K562 (cell line): Measurements from ENCODE around the gene TMEM273. TPM values are rescaled to one million over a fixed set of nuclear protein-coding genes. Genes with fewer than 3 reads are reported as not detected.

Experiments used
- ARID2 ChIP-seq: fragments of 450-650 bp; IDR thresholded peaks from 2 replicates; pipeline ENCODE4 v1.6.1; 2017; ENCODE audit warnings: antibody characterized with exemption, mild to moderate bottlenecking
- CTBP1 ChIP-seq: fragments of 450-650 bp; IDR thresholded peaks from 2 replicates; pipeline ENCODE4 v1.6.1; 2016; ENCODE audit warnings: borderline replicate concordance
- DPF2 ChIP-seq: fragments of 450-650 bp; IDR thresholded peaks from 2 replicates; pipeline ENCODE4 v1.6.1; 2016
- ETV1 ChIP-seq: fragments of 450-650 bp; conservative IDR thresholded peaks from 2 replicates; pipeline ENCODE4 v1.6.1; 2016; ENCODE audit warnings: missing genetic modification characterization, control low read depth, low read depth, missing compliant biosample characterization
- IFI16 ChIP-seq: fragments of 250-450 bp; sonication (Bioruptor Pico); IDR thresholded peaks from 2 replicates; pipeline ENCODE4 v2.1.2; 2022; ENCODE audit warnings: mild to moderate bottlenecking, inconsistent platforms
- KAT8 ChIP-seq: fragments of 450-650 bp; IDR thresholded peaks from 2 replicates; pipeline ENCODE4 v1.6.1; 2016; ENCODE audit warnings: low read depth, mild to moderate bottlenecking
- MYC ChIP-seq, 2 experiments: fragments of 250-450 bp in 1 of 2; sonication (Bioruptor Pico) in 1 of 2; IDR thresholded peaks; 2 replicates each; pipeline versions ENCODE4 v1.5.1 to v1.6.1; 2012 to 2021; ENCODE audit warnings: low read depth in 2 of 2, borderline replicate concordance in 1 of 2, improper control_type of control experiment in 1 of 2, low read length in 1 of 2, mild to moderate bottlenecking in 1 of 2, moderate library complexity in 1 of 2
- NR1H2 ChIP-seq: sonication (generic); formaldehyde crosslinking; IDR thresholded peaks from 2 replicates; pipeline ENCODE4 v1.4.0; 2020; ENCODE audit warnings: mild to moderate bottlenecking, missing genetic modification reagents
- NR2C1 ChIP-seq, 2 experiments: fragments of 450-650 bp; IDR thresholded peaks; 2 replicates each; pipeline ENCODE4 v1.6.1; 2017; ENCODE audit warnings: mild to moderate bottlenecking in 2 of 2, antibody characterized with exemption in 1 of 2, inconsistent platforms in 1 of 2, missing compliant biosample characterization in 1 of 2, missing genetic modification characterization in 1 of 2
- PML ChIP-seq: IDR thresholded peaks from 2 replicates; pipeline ENCODE4 v1.6.1; 2012; ENCODE audit warnings: low read length, inconsistent platforms
- PURB ChIP-seq: sonication (generic); formaldehyde crosslinking; IDR thresholded peaks from 2 replicates; pipeline ENCODE4 v1.9.0; 2021; ENCODE audit warnings: low read depth, mild to moderate bottlenecking, missing genetic modification reagents
- RFX1 ChIP-seq: fragments of 450-650 bp; IDR thresholded peaks from 2 replicates; pipeline ENCODE4 v1.6.1; 2016; ENCODE audit warnings: mild to moderate bottlenecking, moderate library complexity
- RFX5 ChIP-seq: IDR thresholded peaks from 2 replicates; pipeline ENCODE4 v1.6.1; 2011; ENCODE audit warnings: low read depth, mild to moderate bottlenecking, improper control_type of control experiment, low read length
- SNIP1 ChIP-seq: fragments of 450-650 bp; IDR thresholded peaks from 2 replicates; pipeline ENCODE4 v1.7.1; 2017; ENCODE audit warnings: low read depth, mild to moderate bottlenecking
- TEAD1 ChIP-seq, 2 experiments: fragments of 450-650 bp in 1 of 2; sonication (generic) in 1 of 2; formaldehyde crosslinking; IDR thresholded peaks; 2 replicates each; pipeline versions ENCODE4 v1.4.0 to v1.8.0; 2020 to 2022; ENCODE audit warnings: mild to moderate bottlenecking in 2 of 2, missing genetic modification reagents in 1 of 2
- TEAD2 ChIP-seq: fragments of 450-650 bp; IDR thresholded peaks from 2 replicates; pipeline ENCODE4 v1.6.1; 2016; ENCODE audit warnings: missing genetic modification characterization, control low read depth, missing compliant biosample characterization
- TFAM ChIP-seq: fragments of 250-450 bp; sonication (Bioruptor Pico); conservative IDR thresholded peaks from 2 replicates; pipeline ENCODE4 v1.5.0; 2021; ENCODE audit warnings: mild to moderate bottlenecking, moderate library complexity
- TRIM24 ChIP-seq, 2 experiments: fragments of 450-650 bp; IDR thresholded peaks; 2 replicates each; pipeline ENCODE4 v1.6.1; 2016
- ZFP30 ChIP-seq: fragments of 250-450 bp; sonication (Bioruptor Pico); IDR thresholded peaks from 2 replicates; pipeline ENCODE4 v1.8.0; 2022; ENCODE audit warnings: moderate library complexity, mild to moderate bottlenecking, inconsistent platforms, borderline replicate concordance
- ZNF507 ChIP-seq: conservative IDR thresholded peaks from 2 replicates; pipeline ENCODE4 v1.6.1; 2017; ENCODE audit warnings: missing genetic modification characterization, missing compliant biosample characterization
- ZNF717 ChIP-seq: fragments of 250-450 bp; sonication (Bioruptor Pico); IDR thresholded peaks from 2 replicates; pipeline ENCODE4 v1.5.0; 2021
- ZNF830 ChIP-seq: fragments of 250-450 bp; sonication (Bioruptor Pico); IDR thresholded peaks from 2 replicates; pipeline ENCODE4 v1.5.0; 2021; ENCODE audit warnings: mild to moderate bottlenecking
- polyA plus RNA-seq, 8 experiments: library from polyadenylated mRNA; depleted of rRNA in 4 of 8; stranded (reverse) in 5 of 8; unstranded in 3 of 8; fragments of >200 nt; fragmentation: Nextera tagmentation in 2 of 8; fragmentation: Illumina TruSeq in 1 of 8; extraction: Ambion mirVana in 2 of 8; extraction: Trizol in 1 of 8; gene quantifications; 2 replicates each; pipeline versions ENCODE4 v1.2.1 to v1.2.3, GENCODE V29; 2011 to 2014; ENCODE audit warnings: inconsistent platforms in 1 of 8, missing spikeins in 1 of 8
- total RNA-seq, 7 experiments: library from RNA; depleted of rRNA in 6 of 7; stranded (reverse); fragments of >200 nt in 6 of 7; fragmentation: Illumina TruSeq in 2 of 7; extraction: Trizol in 2 of 7; gene quantifications; 2 replicates each; pipeline versions ENCODE4 v1.2.1 to v1.2.3, GENCODE V29; 2011 to 2021; ENCODE audit warnings: low replicate concordance in 1 of 7
- TF ChIP-seq, protein P1 (sequence below): fragments of 250-450 bp; sonication (Bioruptor Pico); IDR thresholded peaks from 2 replicates; pipeline ENCODE4 v1.4.0; 2020
- TF ChIP-seq, protein P2 (sequence below): fragments of 450-650 bp; conservative IDR thresholded peaks from 2 replicates; pipeline ENCODE4 v1.6.1; 2016; ENCODE audit warnings: missing genetic modification characterization, low read depth, mild to moderate bottlenecking, missing compliant biosample characterization, moderate library complexity

TMEM273 gene
- total and polyA plus RNA-seq, 9 of the 15 experiments (the other 6 are each of a cell fraction or from before 2014, with no cell fraction given): 39.2 to 131 (median 95.6) TPM

DNA sequence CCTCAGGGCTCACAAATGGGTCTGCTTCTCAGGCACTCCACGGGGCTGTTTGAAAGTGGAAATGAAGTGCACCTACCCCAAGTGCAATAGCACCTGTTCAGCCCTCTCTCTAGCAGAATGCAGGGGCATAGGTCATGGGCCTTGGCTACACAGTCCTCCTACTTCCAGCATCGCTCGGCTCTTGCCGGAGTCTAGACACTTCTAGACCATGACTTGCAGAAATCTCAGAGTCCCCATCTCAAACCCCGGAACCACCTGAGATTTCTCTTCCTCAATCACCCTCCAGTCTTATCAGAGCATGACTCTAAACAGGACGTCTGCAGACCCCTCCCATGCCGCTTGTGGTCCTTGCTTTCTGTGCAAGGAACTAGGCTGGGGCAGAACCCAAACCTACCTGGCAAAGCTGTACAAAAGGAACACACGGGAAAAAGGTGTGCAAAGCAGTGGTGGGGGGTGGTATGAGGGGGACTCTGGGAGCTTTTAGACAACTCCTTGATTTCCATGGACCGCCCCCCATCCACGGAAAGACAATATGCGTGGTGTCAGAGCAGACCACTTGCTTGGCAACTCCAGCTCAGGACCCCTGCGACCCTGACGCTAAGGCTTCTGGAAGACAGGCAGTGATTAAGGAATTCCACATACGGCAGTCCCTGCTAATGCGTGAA is 13.8 kb downstream of the TMEM273 start (continued):
- TF ChIP-seq KAT8 (no peak), ETV1 (tag) (no peak), DPF2 (peak; percentile 62), ARID2 (no peak), MYC (IDR thresholded peaks at IDR 0.05; ENCODE audit: low read depth, low read length) (peak; percentile 41; the same call in 1 of the 2 replicates), MYC (CRISPR knock-in tag; IDR thresholded peaks at IDR 0.05; ENCODE audit: borderline replicate concordance, low read depth) (0 out of 2 replicates have a peak, but pooled peaks have one; percentile 43), RFX5 (no peak), SNIP1 (no peak), PML (no peak), NR1H2 (CRISPR knock-in tag) (no peak), TFAM (CRISPR knock-in tag) (no peak), TEAD2 (tag) (no peak), ZNF830 (CRISPR knock-in tag) (no peak), NR2C1 (IDR thresholded peaks at IDR 0.05) (no peak; the same call in 1 of the 2 replicates), NR2C1 (tag; IDR thresholded peaks at IDR 0.05) (peak; percentile 67), RFX1 (no peak), TEAD1 (CRISPR knock-in tag; IDR thresholded peaks at IDR 0.05) (no peak), CTBP1 (peak; percentile 89), ZNF507 (tag) (no peak), PURB (CRISPR knock-in tag) (no peak), TRIM24 (IDR thresholded peaks at IDR 0.05) (0 out of 4 replicates have a peak, but pooled peaks of 1 of the 2 experiments have one; percentile 28), IFI16 (CRISPR knock-in tag) (no peak), ZFP30 (CRISPR knock-in tag) (no peak), ZNF717 (CRISPR knock-in tag) (no peak)
- TF ChIP-seq, protein P1, sequence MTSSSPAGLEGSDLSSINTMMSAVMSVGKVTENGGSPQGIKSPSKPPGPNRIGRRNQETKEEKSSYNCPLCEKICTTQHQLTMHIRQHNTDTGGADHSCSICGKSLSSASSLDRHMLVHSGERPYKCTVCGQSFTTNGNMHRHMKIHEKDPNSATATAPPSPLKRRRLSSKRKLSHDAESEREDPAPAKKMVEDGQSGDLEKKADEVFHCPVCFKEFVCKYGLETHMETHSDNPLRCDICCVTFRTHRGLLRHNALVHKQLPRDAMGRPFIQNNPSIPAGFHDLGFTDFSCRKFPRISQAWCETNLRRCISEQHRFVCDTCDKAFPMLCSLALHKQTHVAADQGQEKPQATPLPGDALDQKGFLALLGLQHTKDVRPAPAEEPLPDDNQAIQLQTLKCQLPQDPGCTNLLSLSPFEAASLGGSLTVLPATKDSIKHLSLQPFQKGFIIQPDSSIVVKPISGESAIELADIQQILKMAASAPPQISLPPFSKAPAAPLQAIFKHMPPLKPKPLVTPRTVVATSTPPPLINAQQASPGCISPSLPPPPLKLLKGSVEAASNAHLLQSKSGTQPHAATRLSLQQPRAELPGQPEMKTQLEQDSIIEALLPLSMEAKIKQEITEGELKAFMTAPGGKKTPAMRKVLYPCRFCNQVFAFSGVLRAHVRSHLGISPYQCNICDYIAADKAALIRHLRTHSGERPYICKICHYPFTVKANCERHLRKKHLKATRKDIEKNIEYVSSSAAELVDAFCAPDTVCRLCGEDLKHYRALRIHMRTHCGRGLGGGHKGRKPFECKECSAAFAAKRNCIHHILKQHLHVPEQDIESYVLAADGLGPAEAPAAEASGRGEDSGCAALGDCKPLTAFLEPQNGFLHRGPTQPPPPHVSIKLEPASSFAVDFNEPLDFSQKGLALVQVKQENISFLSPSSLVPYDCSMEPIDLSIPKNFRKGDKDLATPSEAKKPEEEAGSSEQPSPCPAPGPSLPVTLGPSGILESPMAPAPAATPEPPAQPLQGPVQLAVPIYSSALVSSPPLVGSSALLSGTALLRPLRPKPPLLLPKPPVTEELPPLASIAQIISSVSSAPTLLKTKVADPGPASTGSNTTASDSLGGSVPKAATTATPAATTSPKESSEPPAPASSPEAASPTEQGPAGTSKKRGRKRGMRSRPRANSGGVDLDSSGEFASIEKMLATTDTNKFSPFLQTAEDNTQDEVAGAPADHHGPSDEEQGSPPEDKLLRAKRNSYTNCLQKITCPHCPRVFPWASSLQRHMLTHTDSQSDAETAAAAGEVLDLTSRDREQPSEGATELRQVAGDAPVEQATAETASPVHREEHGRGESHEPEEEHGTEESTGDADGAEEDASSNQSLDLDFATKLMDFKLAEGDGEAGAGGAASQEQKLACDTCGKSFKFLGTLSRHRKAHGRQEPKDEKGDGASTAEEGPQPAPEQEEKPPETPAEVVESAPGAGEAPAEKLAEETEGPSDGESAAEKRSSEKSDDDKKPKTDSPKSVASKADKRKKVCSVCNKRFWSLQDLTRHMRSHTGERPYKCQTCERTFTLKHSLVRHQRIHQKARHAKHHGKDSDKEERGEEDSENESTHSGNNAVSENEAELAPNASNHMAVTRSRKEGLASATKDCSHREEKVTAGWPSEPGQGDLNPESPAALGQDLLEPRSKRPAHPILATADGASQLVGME (CRISPR knock-in tag): 0 out of 2 replicates have a peak, but pooled peaks have one; percentile 11
- TF ChIP-seq, protein P2, sequence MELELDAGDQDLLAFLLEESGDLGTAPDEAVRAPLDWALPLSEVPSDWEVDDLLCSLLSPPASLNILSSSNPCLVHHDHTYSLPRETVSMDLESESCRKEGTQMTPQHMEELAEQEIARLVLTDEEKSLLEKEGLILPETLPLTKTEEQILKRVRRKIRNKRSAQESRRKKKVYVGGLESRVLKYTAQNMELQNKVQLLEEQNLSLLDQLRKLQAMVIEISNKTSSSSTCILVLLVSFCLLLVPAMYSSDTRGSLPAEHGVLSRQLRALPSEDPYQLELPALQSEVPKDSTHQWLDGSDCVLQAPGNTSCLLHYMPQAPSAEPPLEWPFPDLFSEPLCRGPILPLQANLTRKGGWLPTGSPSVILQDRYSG (tag): no peak
